Sigmoid colon (tissue), 7 donors: ENCODE results near the gene FNDC8. TPM values are rescaled to one million over a fixed set of nuclear protein-coding genes. Genes with fewer than 3 reads are reported as not detected.
A peak's percentile ranks its signal among the peaks of the same experiment; 100 is the strongest.

Experiments used
- DNase-seq: peaks from one replicate; pipeline ENCODE4 v3.0.0-alpha.2; 2019
- H3K27ac ChIP-seq, 4 donors: fragments of 200-600 bp; sonication (generic); one replicate each; pipeline ENCODE4 v1.5.1; 2016 to 2019; ENCODE audit warnings: mild to moderate bottlenecking in 1 of 4
- H3K27me3 ChIP-seq, 3 donors: fragments of 200-600 bp; sonication (generic); one replicate each; pipeline ENCODE4 v1.5.1; 2019; ENCODE audit warnings: mild to moderate bottlenecking in 1 of 3
- H3K36me3 ChIP-seq, 4 donors: fragments of 200-600 bp; sonication (generic); one replicate each; pipeline ENCODE4 v1.5.1; 2016 to 2019
- H3K4me1 ChIP-seq, 4 donors: fragments of 200-600 bp; sonication (generic); one replicate each; pipeline ENCODE4 v1.5.1; 2017 to 2019
- H3K4me3 ChIP-seq, 4 donors: fragments of 200-600 bp; sonication (generic); one replicate each; pipeline ENCODE4 v1.5.1; 2017 to 2019; ENCODE audit warnings: mild to moderate bottlenecking in 2 of 4, moderate library complexity in 1 of 4
- H3K9me3 ChIP-seq, 4 donors: fragments of 200-600 bp in 3 of 4; sonication (generic) in 3 of 4; one replicate each; pipeline versions ENCODE4 v1.5.1 to v1.6.1; 2013 to 2019
- EP300 ChIP-seq, 4 donors: sonication (generic); formaldehyde crosslinking; IDR thresholded peaks; one replicate each; pipeline ENCODE4 v1.6.1; 2017; ENCODE audit warnings: antibody characterized with exemption in 4 of 4
- POLR2A ChIP-seq, 2 donors: fragments of 450-650 bp; IDR thresholded peaks; one replicate each; pipeline ENCODE4 v1.6.1; 2016; ENCODE audit warnings: antibody characterized with exemption in 2 of 2, mild to moderate bottlenecking in 2 of 2, moderate library complexity in 2 of 2
- POLR2AphosphoS5 ChIP-seq, 4 donors: sonication (generic); formaldehyde crosslinking; IDR thresholded peaks; one replicate each; pipeline ENCODE4 v1.6.1; 2017; ENCODE audit warnings: antibody characterized with exemption in 4 of 4
- WGBS, 2 donors: extraction: QIAGEN DNeasy Blood & Tissue Kit; methylation state at CpG; one replicate each; pipeline ENCODE4 v1.1.7; 2013; 5-methylcytosine and 5-hydroxymethylcytosine counted together
- intact Hi-C: fragments of 100-400 bp; cut with DNase I; formaldehyde crosslinking; loops from one replicate; pipeline ENCODE4 v1.15.1; 2023
- polyA plus RNA-seq, 3 donors: library from polyadenylated mRNA; stranded (reverse); fragments of 200-250 nt; gene quantifications; one replicate each; pipeline ENCODE4 v1.2.3, GENCODE V29; 2013
- total RNA-seq, 4 donors: library from RNA; depleted of rRNA; stranded (reverse); fragments of >200 nt; gene quantifications; one replicate each; pipeline ENCODE4 v1.1.0, GENCODE V29; 2016
- TF ChIP-seq, protein P1 (sequence below), 4 experiments: fragments of 450-650 bp in 3 of 4; fragments of 200-600 bp in 1 of 4; IDR thresholded peaks; one replicate each; pipeline ENCODE4 v1.5.1; 2016 to 2019; ENCODE audit warnings: antibody characterized with exemption in 4 of 4, mild to moderate bottlenecking in 3 of 4, moderate library complexity in 2 of 4
- donor health status: healthy with polysubstance abuse.
- donor health status: Bipolar disorder and iron deficiency.
- donor health status: healthy.

FNDC8 gene
- total and polyA plus RNA-seq, 7 donors = not detected

GRCh38 chr17:35161281-35161761, 39.9 kb downstream of the FNDC8 start:
- DNase-seq = no peak

GRCh38 chr17:35162755-35163154, 41.3 kb downstream of the FNDC8 start:
- DNase-seq = no peak
- Histone ChIP-seq H3K36me3 (no peaks in the 10 kb centered on the region), H3K4me3 (no peak overlapping the region), H3K4me1 (no peaks in the 10 kb centered on the region), H3K9me3 (no peaks in the 10 kb centered on the region), H3K27ac (no peak overlapping the region), H3K27me3 (no peaks in the 10 kb centered on the region)
- intact Hi-C loops = loop anchor here (10.0 kb wide), 1 partner anchor 582 kb away; no protein-coding TSS in a partner anchor
- WGBS, 2 donors = 78 to 90% methylated on average over 4 of the region's 4 CpGs
- no peak for TF ChIP-seq EP300 (IDR thresholded peaks at IDR 0.05)
- no peak for TF ChIP-seq POLR2AphosphoS5 (IDR thresholded peaks at IDR 0.05)
- TF ChIP-seq POLR2A (IDR thresholded peaks at IDR 0.05) = no peak
- TF ChIP-seq, protein P1, sequence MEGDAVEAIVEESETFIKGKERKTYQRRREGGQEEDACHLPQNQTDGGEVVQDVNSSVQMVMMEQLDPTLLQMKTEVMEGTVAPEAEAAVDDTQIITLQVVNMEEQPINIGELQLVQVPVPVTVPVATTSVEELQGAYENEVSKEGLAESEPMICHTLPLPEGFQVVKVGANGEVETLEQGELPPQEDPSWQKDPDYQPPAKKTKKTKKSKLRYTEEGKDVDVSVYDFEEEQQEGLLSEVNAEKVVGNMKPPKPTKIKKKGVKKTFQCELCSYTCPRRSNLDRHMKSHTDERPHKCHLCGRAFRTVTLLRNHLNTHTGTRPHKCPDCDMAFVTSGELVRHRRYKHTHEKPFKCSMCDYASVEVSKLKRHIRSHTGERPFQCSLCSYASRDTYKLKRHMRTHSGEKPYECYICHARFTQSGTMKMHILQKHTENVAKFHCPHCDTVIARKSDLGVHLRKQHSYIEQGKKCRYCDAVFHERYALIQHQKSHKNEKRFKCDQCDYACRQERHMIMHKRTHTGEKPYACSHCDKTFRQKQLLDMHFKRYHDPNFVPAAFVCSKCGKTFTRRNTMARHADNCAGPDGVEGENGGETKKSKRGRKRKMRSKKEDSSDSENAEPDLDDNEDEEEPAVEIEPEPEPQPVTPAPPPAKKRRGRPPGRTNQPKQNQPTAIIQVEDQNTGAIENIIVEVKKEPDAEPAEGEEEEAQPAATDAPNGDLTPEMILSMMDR (IDR thresholded peaks at IDR 0.05) = no peak

More at GRCh38 chr17:35161281-35161761, 39.9 kb downstream of the FNDC8 start:
- Histone ChIP-seq H3K4me1 (no peaks in the 10 kb centered on the region), H3K9me3 (no peaks in the 10 kb centered on the region), H3K4me3 (no peak overlapping the region), H3K27me3 (no peaks in the 10 kb centered on the region), H3K36me3 (no peaks in the 10 kb centered on the region), H3K27ac (no peak overlapping the region)
- intact Hi-C loops = loop anchor here (10.0 kb wide), 1 partner anchor 583 kb away; no protein-coding TSS in a partner anchor
- no peak for TF ChIP-seq EP300 (IDR thresholded peaks at IDR 0.05)
- TF ChIP-seq, protein P1 (IDR thresholded peaks at IDR 0.05) = no peak
- no peak for TF ChIP-seq POLR2A (IDR thresholded peaks at IDR 0.05)
- no peak for TF ChIP-seq POLR2AphosphoS5 (IDR thresholded peaks at IDR 0.05)
- 63 to 76% methylated on average over 3 of the region's 3 CpGs for WGBS, 2 donors

DNA sequence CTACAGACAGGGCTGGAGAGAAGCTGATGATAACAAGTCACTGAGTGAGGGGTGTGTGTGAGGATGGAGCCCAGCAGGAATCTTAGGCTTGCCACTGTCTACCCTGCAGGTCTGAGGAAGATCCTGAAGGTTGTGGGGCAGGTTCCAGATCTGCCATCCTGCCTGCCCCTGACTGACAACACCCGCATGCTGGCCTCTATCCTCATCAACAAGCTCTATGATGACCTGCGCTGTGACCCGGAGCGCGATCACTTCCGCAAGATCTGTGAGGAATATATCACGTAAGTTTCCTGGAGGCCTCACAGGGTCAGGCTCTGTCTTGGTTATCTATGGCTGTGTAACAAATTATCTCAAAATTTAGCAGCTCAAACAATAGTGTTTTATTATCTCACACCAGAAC, 42.5 kb downstream of the FNDC8 start:
- WGBS, 2 donors = 94 to 95% methylated on average over 7 of the region's 7 CpGs
- no peaks in the 10 kb centered on the region for H3K36me3 ChIP-seq
- intact Hi-C loops = loop anchor here (10.0 kb wide), 1 partner anchor 581 kb away; no protein-coding TSS in a partner anchor

DNA sequence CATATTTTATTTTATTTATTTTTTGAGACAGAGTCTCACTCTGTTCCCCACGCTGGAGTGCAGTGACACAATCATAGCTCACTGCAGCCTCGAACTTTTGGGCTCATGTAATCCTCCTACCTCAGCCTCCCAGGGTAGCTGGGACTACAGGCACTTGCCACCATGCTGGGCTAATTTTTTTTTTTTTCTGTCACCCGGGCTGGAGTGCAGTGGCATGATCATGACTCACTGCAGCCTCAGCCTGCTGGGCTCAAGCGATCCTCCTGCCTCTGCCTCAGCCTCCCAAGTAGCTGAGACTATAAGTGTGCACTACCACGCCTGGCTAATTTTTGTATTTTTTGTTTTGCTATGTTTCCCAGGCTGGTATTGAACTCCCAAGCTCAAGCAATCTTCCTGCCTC, 43.3 kb downstream of the FNDC8 start:
- Histone ChIP-seq H3K4me1 (no peaks in the 10 kb centered on the region), H3K27ac (no peak overlapping the region), H3K9me3 (no peaks in the 10 kb centered on the region), H3K27me3 (no peaks in the 10 kb centered on the region), H3K4me3 (no peak overlapping the region), H3K36me3 (no peaks in the 10 kb centered on the region)
- 64 to 85% methylated on average over 5 of the region's 5 CpGs for WGBS, 2 donors
- no peak for TF ChIP-seq POLR2AphosphoS5 (IDR thresholded peaks at IDR 0.05)
- TF ChIP-seq, protein P1 (IDR thresholded peaks at IDR 0.05) = no peak
- no peak for TF ChIP-seq EP300 (IDR thresholded peaks at IDR 0.05)
- no peak for TF ChIP-seq POLR2A (IDR thresholded peaks at IDR 0.05)
- peak; percentile 17 for DNase-seq
- intact Hi-C loops = loop anchor here (10.0 kb wide), 1 partner anchor 580 kb away; no protein-coding TSS in a partner anchor

More for the DNA sequence above, 42.5 kb downstream of the FNDC8 start:
- peak; percentile 50 for DNase-seq
- H3K27me3 ChIP-seq = no peaks in the 10 kb centered on the region
- H3K4me3 ChIP-seq = no peak overlapping the region
- H3K9me3 ChIP-seq = no peaks in the 10 kb centered on the region
- H3K4me1 ChIP-seq = no peaks in the 10 kb centered on the region
- no peak for TF ChIP-seq POLR2A (IDR thresholded peaks at IDR 0.05)
- TF ChIP-seq, protein P1 (IDR thresholded peaks at IDR 0.05) = no peak
- no peak for TF ChIP-seq POLR2AphosphoS5 (IDR thresholded peaks at IDR 0.05)
- TF ChIP-seq EP300 (IDR thresholded peaks at IDR 0.05) = no peak
- no peak overlapping the region for H3K27ac ChIP-seq

GRCh38 chr17:35166526-35166925, 45.1 kb downstream of the FNDC8 start:
- H3K27ac ChIP-seq = no peak overlapping the region
- peak; percentile 49 for DNase-seq
- no peaks in the 10 kb centered on the region for H3K4me1 ChIP-seq
- H3K36me3 ChIP-seq = no peaks in the 10 kb centered on the region
- H3K9me3 ChIP-seq = no peaks in the 10 kb centered on the region
- H3K4me3 ChIP-seq = no peak overlapping the region
- H3K27me3 ChIP-seq = no peaks in the 10 kb centered on the region
- intact Hi-C loops = loop anchor here (10.0 kb wide), 1 partner anchor 578 kb away; no protein-coding TSS in a partner anchor
- TF ChIP-seq, protein P1 (IDR thresholded peaks at IDR 0.05) = no peak
- no peak for TF ChIP-seq EP300 (IDR thresholded peaks at IDR 0.05)
- TF ChIP-seq POLR2A (IDR thresholded peaks at IDR 0.05) = no peak
- no peak for TF ChIP-seq POLR2AphosphoS5 (IDR thresholded peaks at IDR 0.05)
- WGBS, 2 donors = 53 to 69% methylated on average over 5 of the region's 5 CpGs
